WERI-Rb-1 (cell line): ENCODE results near the gene AUH.
"Not testable (repeated sequence)": the region's sequence is repeated elsewhere in the genome, so short reads cannot be mapped to it uniquely, and the experiment has no call there.

Experiments
- DNase-seq: peaks from one replicate; pipeline ENCODE4 v3.0.0-alpha.2; 2020
- H3K27ac ChIP-seq: fragments of 250-450 bp; sonication (Bioruptor Pico); 2 replicates; pipeline ENCODE4 v1.5.1; 2020; ENCODE audit warnings: mild to moderate bottlenecking, moderate library complexity
- H3K27me3 ChIP-seq: fragments of 250-450 bp; sonication (Bioruptor Pico); 2 replicates; pipeline ENCODE4 v1.5.1; 2021; ENCODE audit warnings: mild to moderate bottlenecking, low read depth, moderate library complexity; ENCODE audit not compliant: insufficient read depth, severe bottlenecking
- H3K36me3 ChIP-seq: fragments of 250-450 bp; sonication (Bioruptor Pico); 2 replicates; pipeline ENCODE4 v1.5.1; 2020; ENCODE audit warnings: mild to moderate bottlenecking, moderate library complexity
- H3K4me3 ChIP-seq: 2 replicates; pipeline ENCODE4 v1.5.1; 2011; ENCODE audit warnings: low read depth, mild to moderate bottlenecking, control low read depth, low read length
- H3K9me3 ChIP-seq: fragments of 250-450 bp; sonication (Bioruptor Pico); 2 replicates; pipeline ENCODE4 v1.5.1; 2021; ENCODE audit warnings: mild to moderate bottlenecking, moderate library complexity; ENCODE audit not compliant: severe bottlenecking
- TF ChIP-seq, protein P1 (sequence below): IDR thresholded peaks from 2 replicates; pipeline ENCODE4 v1.5.1; 2011; ENCODE audit warnings: low read depth, mild to moderate bottlenecking, control low read depth, inconsistent platforms, low read length

AUH gene

DNA sequence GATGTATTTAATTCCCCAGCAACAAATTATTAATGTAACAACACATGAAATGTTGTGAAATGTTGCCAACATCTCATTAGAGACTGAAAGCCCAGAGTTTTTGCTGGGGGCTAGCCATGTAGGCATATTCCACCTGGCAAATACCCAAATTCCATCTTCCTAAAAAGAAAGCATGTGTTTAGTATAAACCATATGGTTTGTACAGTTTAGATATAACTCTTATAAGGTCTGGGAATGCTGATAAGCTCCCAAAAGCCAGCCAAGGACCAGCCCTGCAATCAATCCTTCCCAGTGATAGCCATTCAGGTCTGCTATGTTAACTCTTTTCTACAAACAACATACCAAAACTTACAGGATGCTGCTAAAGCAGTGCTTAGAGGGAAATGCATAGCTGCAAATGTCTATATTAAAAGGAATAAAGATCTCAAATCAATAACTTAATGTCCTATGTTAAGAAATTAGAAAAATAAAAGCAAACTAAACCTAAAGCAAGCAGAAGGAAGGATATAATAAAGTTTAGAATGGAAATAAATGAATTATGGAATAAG is 158.9 kb downstream of the AUH start:
- Histone ChIP-seq H3K4me3 (no peak overlapping the region), H3K27me3 (no peaks in the 10 kb centered on the region), H3K9me3 (no peaks in the 10 kb centered on the region), H3K27ac (no peak overlapping the region), H3K36me3 (no peaks in the 10 kb centered on the region)
- TF ChIP-seq, protein P1, sequence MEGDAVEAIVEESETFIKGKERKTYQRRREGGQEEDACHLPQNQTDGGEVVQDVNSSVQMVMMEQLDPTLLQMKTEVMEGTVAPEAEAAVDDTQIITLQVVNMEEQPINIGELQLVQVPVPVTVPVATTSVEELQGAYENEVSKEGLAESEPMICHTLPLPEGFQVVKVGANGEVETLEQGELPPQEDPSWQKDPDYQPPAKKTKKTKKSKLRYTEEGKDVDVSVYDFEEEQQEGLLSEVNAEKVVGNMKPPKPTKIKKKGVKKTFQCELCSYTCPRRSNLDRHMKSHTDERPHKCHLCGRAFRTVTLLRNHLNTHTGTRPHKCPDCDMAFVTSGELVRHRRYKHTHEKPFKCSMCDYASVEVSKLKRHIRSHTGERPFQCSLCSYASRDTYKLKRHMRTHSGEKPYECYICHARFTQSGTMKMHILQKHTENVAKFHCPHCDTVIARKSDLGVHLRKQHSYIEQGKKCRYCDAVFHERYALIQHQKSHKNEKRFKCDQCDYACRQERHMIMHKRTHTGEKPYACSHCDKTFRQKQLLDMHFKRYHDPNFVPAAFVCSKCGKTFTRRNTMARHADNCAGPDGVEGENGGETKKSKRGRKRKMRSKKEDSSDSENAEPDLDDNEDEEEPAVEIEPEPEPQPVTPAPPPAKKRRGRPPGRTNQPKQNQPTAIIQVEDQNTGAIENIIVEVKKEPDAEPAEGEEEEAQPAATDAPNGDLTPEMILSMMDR = no peak
- DNase-seq = no peak

DNA sequence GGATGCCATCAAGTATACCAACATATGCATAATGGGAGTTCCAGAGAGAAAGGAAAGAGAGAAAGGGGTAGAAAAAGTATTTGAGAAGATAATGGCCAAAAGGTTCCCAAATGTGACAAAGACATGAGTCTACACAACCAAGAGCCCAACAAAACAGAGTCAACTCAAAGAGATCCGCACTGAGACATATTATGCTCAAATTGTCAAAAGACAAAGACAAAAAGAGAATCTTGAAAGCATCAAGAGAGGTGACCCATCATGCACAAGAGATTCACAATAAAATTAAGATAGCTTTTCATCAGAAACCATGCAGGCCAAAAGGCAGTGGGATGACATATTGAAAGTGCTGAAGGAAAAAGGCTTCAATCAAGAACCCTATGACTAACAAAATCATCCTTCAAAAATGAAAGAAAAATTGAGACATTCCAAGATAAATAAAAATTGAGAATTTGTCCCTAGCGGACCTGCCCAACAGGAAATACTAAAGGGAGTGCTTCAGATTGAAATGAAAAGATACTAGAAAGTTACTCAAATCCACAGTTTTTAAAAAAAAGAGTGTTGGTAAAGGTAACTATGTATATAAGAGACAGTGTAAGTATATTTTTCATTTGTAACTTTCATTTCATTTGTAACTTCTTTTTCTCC is 160.9 kb downstream of the AUH start:
- H3K27ac ChIP-seq = no peak overlapping the region
- TF ChIP-seq, protein P1 = no peak
- no peaks in the 10 kb centered on the region for H3K36me3 ChIP-seq
- DNase-seq = no peak
- H3K9me3 ChIP-seq = no peaks in the 10 kb centered on the region
- no peak overlapping the region for H3K4me3 ChIP-seq
- H3K27me3 ChIP-seq = no peaks in the 10 kb centered on the region

DNA sequence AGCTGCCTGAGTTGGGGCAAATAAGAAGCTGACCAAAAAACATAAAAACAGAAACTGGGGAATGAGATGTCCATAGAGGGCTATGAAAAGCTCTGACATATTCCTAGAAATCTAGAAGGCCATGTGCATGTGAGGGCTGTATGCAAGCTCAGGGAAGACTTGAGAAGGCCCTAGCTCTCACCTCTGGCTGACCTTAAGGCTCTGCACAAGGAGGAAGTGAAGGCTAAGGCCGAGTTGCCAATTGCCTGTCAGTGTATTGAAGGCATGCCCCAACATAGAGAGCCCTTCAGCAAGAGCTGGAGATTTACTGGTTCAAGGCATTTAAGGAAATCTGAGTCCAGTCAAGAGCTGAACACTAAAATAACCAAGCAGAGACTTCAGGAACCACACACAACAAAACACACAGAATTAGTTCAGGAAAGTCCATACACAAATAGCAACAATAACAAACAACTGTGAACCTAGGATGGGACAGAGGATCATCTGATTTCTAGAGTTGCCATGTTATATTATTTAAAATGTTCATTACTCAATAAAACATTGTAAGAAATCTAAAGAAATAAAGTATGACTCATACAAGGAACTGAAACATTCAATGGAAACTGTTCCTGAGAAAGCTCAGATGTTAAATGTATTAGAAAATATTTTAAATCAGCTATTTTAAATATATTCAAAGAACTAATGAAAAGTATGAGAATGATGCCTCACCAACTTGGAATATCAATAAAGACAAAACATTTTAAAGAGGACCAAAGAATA is 161.8 kb downstream of the AUH start:
- no peak overlapping the region for H3K27ac ChIP-seq

DNA sequence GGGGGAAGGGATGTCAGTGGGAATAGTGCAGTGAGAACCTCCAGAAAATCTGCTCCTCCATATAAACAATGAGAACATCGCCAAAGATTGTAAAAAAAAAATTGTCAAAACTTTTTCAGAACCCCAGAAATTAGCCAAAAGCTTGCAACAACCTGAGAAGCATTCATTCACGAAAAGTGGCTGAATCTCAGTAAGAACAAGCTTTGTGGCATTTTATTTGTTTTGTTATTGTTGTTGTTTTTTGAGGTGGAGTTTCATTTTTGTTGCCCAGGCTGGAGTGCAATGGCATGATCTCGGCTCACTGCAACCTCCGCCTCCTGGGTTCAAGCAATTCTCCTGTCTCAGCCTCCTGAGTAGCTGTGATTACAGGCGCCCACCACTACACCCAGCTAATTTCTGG is 162.8 kb downstream of the AUH start:
- H3K27me3 ChIP-seq = not testable (repeated sequence)

More for the DNA sequence above, 161.8 kb downstream of the AUH start:
- DNase-seq = no peak
- TF ChIP-seq, protein P1 = no peak
- Histone ChIP-seq H3K36me3 (no peaks in the 10 kb centered on the region), H3K9me3 (no peaks in the 10 kb centered on the region), H3K4me3 (no peak overlapping the region), H3K27me3 (no peaks in the 10 kb centered on the region)

DNA sequence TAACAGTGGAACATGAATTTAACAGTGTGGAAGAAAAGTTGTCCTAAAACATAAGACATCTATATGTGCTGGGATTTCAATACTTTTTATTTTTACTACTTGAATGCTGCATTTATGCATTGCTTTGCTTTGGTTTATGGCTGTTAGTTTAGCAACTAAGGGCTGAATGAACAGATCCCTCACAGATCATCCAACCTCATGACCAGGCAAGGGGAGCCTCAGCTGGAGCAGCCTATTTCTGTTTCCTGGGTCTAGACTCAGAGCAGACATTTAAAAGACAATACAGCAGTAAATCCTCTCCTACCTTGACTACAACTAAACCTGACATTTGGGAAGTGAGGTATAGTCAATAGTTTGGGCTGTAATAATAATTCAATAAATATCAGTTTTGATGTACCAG is 163.3 kb downstream of the AUH start:
- TF ChIP-seq, protein P1 = no peak
- H3K36me3 ChIP-seq = no peaks in the 10 kb centered on the region
- H3K27me3 ChIP-seq = no peaks in the 10 kb centered on the region
- no peaks in the 10 kb centered on the region for H3K9me3 ChIP-seq
- DNase-seq = no peak
- no peak overlapping the region for H3K27ac ChIP-seq
- no peak overlapping the region for H3K4me3 ChIP-seq

More for the DNA sequence above, 162.8 kb downstream of the AUH start:
- DNase-seq, H3K9me3 ChIP-seq, H3K27ac ChIP-seq, H3K36me3 ChIP-seq, H3K4me3 ChIP-seq: not testable (repeated sequence)
